A549 (cell line): Measurements from ENCODE around the gene ABCA1. TPM values are rescaled to one million over a fixed set of nuclear protein-coding genes. Genes with fewer than 3 reads are reported as not detected.

Experiments used
- ATAC-seq, 2 experiments: fragments of 200-7000 bp in 1 of 2; fragments of >200 bp in 1 of 2; cut with Nextera tagmentation in 1 of 2; cut with Tn5 transposase in 1 of 2; 3 replicates each; pipeline versions ENCODE4 v1.8.0 to v1.9.1; 2018 to 2020; ENCODE audit warnings: mild to moderate bottlenecking in 1 of 2, moderate library complexity in 1 of 2
- CTCF ChIA-PET: fragments of 300-600 bp; sonication (Branson Sonifier 250); formaldehyde crosslinking; extraction: SDS; loops from one replicate; lab custom pipeline; 2021; ENCODE audit warnings: antibody characterized with exemption, inconsistent platforms; lab: Yijun Ruan, JAX
- POLR2A ChIA-PET: fragments of 350-600 bp; formaldehyde crosslinking; extraction: SDS; loops from one replicate; lab custom pipeline; 2021; ENCODE audit warnings: antibody characterized with exemption, inconsistent platforms; lab: Yijun Ruan, JAX
- DNase-seq, 2 experiments: peaks; one replicate each; pipeline versions ENCODE4 v3.0.0 to v3.0.0-alpha.2; 2011 to 2016; ENCODE audit warnings: low read depth in 1 of 2, low spot score in 1 of 2
- FAIRE-seq: peaks from 2 replicates; lab custom pipeline; 2011; peaks lifted over from hg19 to GRCh38; lab: Jason Lieb, UNC
- H3K27ac ChIP-seq, 2 experiments: fragments of >200 bp; sonication (Bioruptor Twin); formaldehyde crosslinking; 3 replicates each; pipeline ENCODE4 v1.5.1; 2016 to 2017
- H3K4me1 ChIP-seq: fragments of >200 bp; sonication (Bioruptor Twin); formaldehyde crosslinking; 3 replicates; pipeline ENCODE4 v1.6.1; 2016
- H3K4me2 ChIP-seq: fragments of >200 bp; sonication (Bioruptor Twin); formaldehyde crosslinking; 3 replicates; pipeline ENCODE4 v1.6.1; 2016
- H3K4me3 ChIP-seq: fragments of >200 bp; sonication (Bioruptor Twin); formaldehyde crosslinking; 3 replicates; pipeline ENCODE4 v1.5.1; 2016
- H3K9me3 ChIP-seq: fragments of >200 bp; sonication (Bioruptor Twin); formaldehyde crosslinking; 3 replicates; pipeline ENCODE4 v1.6.1; 2016
- CBX2 ChIP-seq: fragments of 200-600 bp; sonication (generic); IDR thresholded peaks from 2 replicates; pipeline ENCODE4 v1.6.1; 2016; ENCODE audit warnings: low read depth, mild to moderate bottlenecking, borderline replicate concordance
- CBX8 ChIP-seq: fragments of 200-600 bp; sonication (generic); IDR thresholded peaks from 2 replicates; pipeline ENCODE4 v1.6.1; 2016
- CEBPB ChIP-seq, 2 experiments: fragments of >200 bp in 1 of 2; sonication (Bioruptor Twin) in 1 of 2; formaldehyde crosslinking in 1 of 2; IDR thresholded peaks; 2 replicates each; pipeline ENCODE4 v1.6.1; 2012 to 2016
- CHD4 ChIP-seq: fragments of 200-600 bp; sonication (generic); IDR thresholded peaks from 2 replicates; pipeline ENCODE4 v1.6.1; 2016; ENCODE audit warnings: antibody characterized with exemption, mild to moderate bottlenecking, borderline replicate concordance
- CTCF ChIP-seq: fragments of >200 bp; sonication (Bioruptor Twin); formaldehyde crosslinking; IDR thresholded peaks from 3 replicates; pipeline ENCODE4 v1.5.1; 2016
- E2F6 ChIP-seq: IDR thresholded peaks from 2 replicates; pipeline ENCODE4 v1.6.1; 2012; ENCODE audit warnings: low read depth, borderline replicate concordance
- EHMT2 ChIP-seq: fragments of 200-600 bp; sonication (generic); IDR thresholded peaks from 2 replicates; pipeline ENCODE4 v1.6.1; 2016; ENCODE audit warnings: antibody characterized with exemption, low read depth, mild to moderate bottlenecking, moderate library complexity
- ELK1 ChIP-seq: fragments of 150-350 bp; IDR thresholded peaks from 2 replicates; pipeline ENCODE4 v1.6.1; 2014; ENCODE audit warnings: low read depth, mild to moderate bottlenecking, low read length
- FOSB ChIP-seq: fragments of 250-450 bp; sonication (Bioruptor Pico); IDR thresholded peaks from 2 replicates; pipeline ENCODE4 v1.5.0; 2020; ENCODE audit warnings: mild to moderate bottlenecking, moderate library complexity
- FOSL2 ChIP-seq, 2 experiments: fragments of 450-650 bp in 1 of 2; fragments of >200 bp in 1 of 2; sonication (Bioruptor Twin) in 1 of 2; formaldehyde crosslinking; IDR thresholded peaks; 2 replicates each; pipeline versions ENCODE4 v1.5.0 to v1.6.1; 2016 to 2020; ENCODE audit warnings: mild to moderate bottlenecking in 1 of 2, moderate library complexity in 1 of 2
- HEYL ChIP-seq: fragments of 250-450 bp; sonication (Bioruptor Pico); IDR thresholded peaks from 2 replicates; pipeline ENCODE4 v1.8.0; 2021; ENCODE audit warnings: mild to moderate bottlenecking, moderate library complexity
- HOXB13 ChIP-seq: fragments of 250-450 bp; sonication (Bioruptor Pico); IDR thresholded peaks from 2 replicates; pipeline ENCODE4 v1.5.0; 2020; ENCODE audit warnings: low read depth, mild to moderate bottlenecking, moderate library complexity
- JUN ChIP-seq, 2 experiments: fragments of >200 bp; sonication (Bioruptor Twin); formaldehyde crosslinking; IDR thresholded peaks; 2 replicates in 1 of 2; 3 replicates in 1 of 2; pipeline ENCODE4 v1.6.1; 2016 to 2017
- JUNB ChIP-seq: fragments of >200 bp; sonication (Bioruptor Twin); formaldehyde crosslinking; IDR thresholded peaks from 2 replicates; pipeline ENCODE4 v1.6.1; 2016
- KDM1A ChIP-seq: fragments of 200-600 bp; sonication (generic); IDR thresholded peaks from 2 replicates; pipeline ENCODE4 v1.6.1; 2016; ENCODE audit warnings: low read depth, mild to moderate bottlenecking
- MAX ChIP-seq: IDR thresholded peaks from 2 replicates; pipeline ENCODE4 v1.6.1; 2012
- MAZ ChIP-seq: fragments of 150-350 bp; IDR thresholded peaks from 2 replicates; pipeline ENCODE4 v1.6.1; 2014; ENCODE audit warnings: antibody characterized with exemption, low read depth, low read length, borderline replicate concordance
- NFE2L2 ChIP-seq: fragments of 150-350 bp; conservative IDR thresholded peaks from 2 replicates; pipeline ENCODE4 v1.6.1; 2014; ENCODE audit warnings: low read length
- NPAS2 ChIP-seq: fragments of 250-450 bp; sonication (Bioruptor Pico); IDR thresholded peaks from 2 replicates; pipeline ENCODE4 v1.8.0; 2022; ENCODE audit warnings: mild to moderate bottlenecking, moderate library complexity, borderline replicate concordance
- NR3C1 ChIP-seq: fragments of >200 bp; sonication (Bioruptor Twin); formaldehyde crosslinking; IDR thresholded peaks from 3 replicates; pipeline ENCODE4 v1.6.1; 2017
- POLR2A ChIP-seq: IDR thresholded peaks from 2 replicates; pipeline ENCODE4 v1.6.1; 2012; ENCODE audit warnings: mild to moderate bottlenecking, low read length
- POLR2AphosphoS2 ChIP-seq: conservative IDR thresholded peaks from 2 replicates; pipeline ENCODE4 v1.6.1; 2012; ENCODE audit warnings: low read length, improper control_type of control experiment, inconsistent platforms
- RARB ChIP-seq: fragments of 250-450 bp; sonication (Bioruptor Pico); IDR thresholded peaks from 2 replicates; pipeline ENCODE4 v1.8.0; 2021; ENCODE audit warnings: mild to moderate bottlenecking, moderate library complexity
- SMC3 ChIP-seq: fragments of >200 bp; sonication (Bioruptor Twin); formaldehyde crosslinking; IDR thresholded peaks from 3 replicates; pipeline ENCODE4 v1.6.1; 2018; ENCODE audit warnings: inconsistent platforms
- SREBF2 ChIP-seq: fragments of 450-650 bp; IDR thresholded peaks from 2 replicates; pipeline ENCODE4 v1.6.1; 2014; ENCODE audit warnings: mild to moderate bottlenecking, moderate library complexity
- TFCP2L1 ChIP-seq: fragments of 250-450 bp; sonication (Bioruptor Pico); IDR thresholded peaks from 2 replicates; pipeline ENCODE4 v1.5.0; 2021; ENCODE audit warnings: mild to moderate bottlenecking
- ZFP36 ChIP-seq: fragments of 450-650 bp; IDR thresholded peaks from 2 replicates; pipeline ENCODE4 v1.6.1; 2014; ENCODE audit warnings: borderline replicate concordance; ENCODE audit not compliant: partially characterized antibody
- ZNF302 ChIP-seq: fragments of 250-450 bp; sonication (Bioruptor Pico); IDR thresholded peaks from 2 replicates; pipeline ENCODE4 v1.9.0; 2021; ENCODE audit warnings: inconsistent platforms, mild to moderate bottlenecking, moderate library complexity
- WGBS: methylation state at CpG from one replicate; pipeline ENCODE4 v1.1.6; 2017; ENCODE audit errors: missing lambda C conversion rate; 5-methylcytosine and 5-hydroxymethylcytosine counted together
- polyA plus RNA-seq, 4 experiments: library from polyadenylated mRNA; depleted of rRNA in 3 of 4; stranded (reverse); fragments of >200 nt; fragmentation: RNase III in 1 of 4; extraction: RNeasy Plus Mini Kit Qiagen cat#74134 plus additional on column Dnase treatment in 1 of 4; gene quantifications; 2 replicates in 3 of 4; 3 replicates in 1 of 4; pipeline ENCODE4 v1.2.3, GENCODE V29; 2011 to 2017

ABCA1 gene
- polyA plus RNA-seq, 2 of the 4 experiments (the other 2 are of a cell fraction) = 3.6 to 12.0 TPM

GRCh38 chr9:104969116-104969515, 41.2 kb upstream of the ABCA1 start (continued):
- TF ChIP-seq CTCF = no peak
- TF ChIP-seq POLR2A = no peak
- no peak for TF ChIP-seq RARB (CRISPR knock-in tag)
- no peak for TF ChIP-seq JUN (IDR thresholded peaks at IDR 0.05)
- TF ChIP-seq E2F6 = no peak

- ChIA-PET POLR2A (interaction anchor here (0.5 to 4.8 kb wide), 15 partner anchors 16 to 276 kb away, joined by 3 to 88 read pairs (median 6); partner anchors contain the start of genes ABCA1 and SLC44A1), CTCF (interaction anchor here (0.6 to 2.8 kb wide), 7 partner anchors 9 to 447 kb away, joined by 3 to 11 read pairs (median 4); no protein-coding TSS in a partner anchor)
- Histone ChIP-seq H3K9me3 (no peaks in the 10 kb centered on the region), H3K4me1 (peaks cover 6% of the 10 kb centered on the region; the same call in 2 of the 3 replicates), H3K4me2 (peak overlapping the region; percentile 68), H3K27ac (peak overlapping the region; percentile 94 to 98), H3K4me3 (peak overlapping the region; percentile 56)
- DNase-seq (peak; percentile 76 to 86), FAIRE-seq (no peak), ATAC-seq (peak; percentile 98 to 99)
- 3% methylated on average over 45 of the region's 50 CpGs for WGBS
- TF ChIP-seq ELK1 = no peak
- TF ChIP-seq EHMT2 = no peak
- TF ChIP-seq NPAS2 = no peak
- no peak for TF ChIP-seq HEYL (CRISPR knock-in tag)
- TF ChIP-seq JUNB = no peak
- no peak for TF ChIP-seq ZFP36
- peak; percentile 39 to 67; a peak in 3 of 4 replicates for TF ChIP-seq CEBPB (IDR thresholded peaks at IDR 0.05)
- TF ChIP-seq POLR2A = peak; percentile 89
- no peak for TF ChIP-seq FOSL2 (IDR thresholded peaks at IDR 0.05)
- 0 out of 2 replicates have a peak, but pooled peaks have one; percentile 8 for TF ChIP-seq FOSL2 (CRISPR knock-in tag; IDR thresholded peaks at IDR 0.05)
- TF ChIP-seq CTCF = no peak
- TF ChIP-seq NR3C1 = no peak
- no peak for TF ChIP-seq ZNF302 (CRISPR knock-in tag)
- no peak for TF ChIP-seq CHD4
- no peak for TF ChIP-seq HOXB13 (CRISPR knock-in tag)
- TF ChIP-seq NFE2L2 = no peak
- TF ChIP-seq MAX = peak; percentile 58
- TF ChIP-seq SREBF2 = no peak
- TF ChIP-seq MAZ = no peak
- no peak for TF ChIP-seq E2F6
- no peak for TF ChIP-seq FOSB (CRISPR knock-in tag)
- TF ChIP-seq KDM1A = no peak
- TF ChIP-seq SMC3 = peak; percentile 25; the same call in 1 of the 3 replicates
- TF ChIP-seq TFCP2L1 (CRISPR knock-in tag) = no peak
- TF ChIP-seq CBX8 = no peak
- TF ChIP-seq CBX2 = no peak
- no peak for TF ChIP-seq POLR2AphosphoS2
Observed at GRCh38 chr9:104968025-104968982, 40.3 kb upstream of the ABCA1 start.
